Calu3 (cell line): Measurements from ENCODE around the gene FBXO38. TPM values are rescaled to one million over a fixed set of nuclear protein-coding genes. Genes with fewer than 3 reads are reported as not detected.
A peak's percentile ranks its signal among the peaks of the same experiment; 100 is the strongest.

Experiments
- BruUV-seq: library from RNA; stranded (reverse); fragments of 400-500 nt; replicated peaks from 2 replicates; lab custom pipeline; 2021; lab: Mats Ljungman, UMichigan
- CTCF ChIA-PET: fragments of 300-600 bp; sonication (Branson Sonifier 250); formaldehyde crosslinking; loops from one replicate; lab custom pipeline; 2022; ENCODE audit warnings: antibody characterized with exemption; lab: Charles Lee
- DNase-seq: peaks from one replicate; pipeline ENCODE4 v3.0.0; 2022
- H3K27ac Mint-ChIP-seq: one replicate; pipeline ENCODE4 v1.8.0; 2022; ENCODE audit warnings: mixed read lengths; ENCODE audit not compliant: unreplicated experiment
- H3K27me3 Mint-ChIP-seq: one replicate; pipeline ENCODE4 v1.8.0; 2022; ENCODE audit warnings: mixed read lengths; ENCODE audit not compliant: unreplicated experiment
- H3K36me3 Mint-ChIP-seq: one replicate; pipeline ENCODE4 v1.8.0; 2022; ENCODE audit warnings: mild to moderate bottlenecking, moderate library complexity, mixed read lengths; ENCODE audit not compliant: insufficient read depth, unreplicated experiment
- H3K4me1 Mint-ChIP-seq: one replicate; pipeline ENCODE4 v1.8.0; 2022; ENCODE audit warnings: mild to moderate bottlenecking, low read depth, mixed read lengths; ENCODE audit not compliant: unreplicated experiment
- H3K4me3 Mint-ChIP-seq: one replicate; pipeline ENCODE4 v1.8.0; 2022; ENCODE audit warnings: mild to moderate bottlenecking, low read depth, moderate library complexity, mixed read lengths; ENCODE audit not compliant: unreplicated experiment
- H3K9me3 Mint-ChIP-seq: one replicate; pipeline ENCODE4 v1.8.0; 2022; ENCODE audit warnings: low read depth, mixed read lengths; ENCODE audit not compliant: unreplicated experiment
- intact Hi-C: fragments of 100-400 bp; cut with micrococcal nuclease; formaldehyde crosslinking; loops from one replicate; pipeline ENCODE4 v1.10.0; 2022; ENCODE audit not compliant: unreplicated experiment
- total RNA-seq: library from RNA; stranded (reverse); gene quantifications from 2 replicates; pipeline ENCODE4 v1.2.3, GENCODE V29; 2022
- TF ChIP-seq, protein P1 (sequence below): fragments of 200-600 bp; IDR thresholded peaks from one replicate; pipeline ENCODE4 v1.8.0; 2022; ENCODE audit warnings: antibody characterized with exemption; ENCODE audit not compliant: unreplicated experiment

Gene FBXO38
- total RNA-seq, 1 experiment from 2014 or later = 59.2 TPM

DNA sequence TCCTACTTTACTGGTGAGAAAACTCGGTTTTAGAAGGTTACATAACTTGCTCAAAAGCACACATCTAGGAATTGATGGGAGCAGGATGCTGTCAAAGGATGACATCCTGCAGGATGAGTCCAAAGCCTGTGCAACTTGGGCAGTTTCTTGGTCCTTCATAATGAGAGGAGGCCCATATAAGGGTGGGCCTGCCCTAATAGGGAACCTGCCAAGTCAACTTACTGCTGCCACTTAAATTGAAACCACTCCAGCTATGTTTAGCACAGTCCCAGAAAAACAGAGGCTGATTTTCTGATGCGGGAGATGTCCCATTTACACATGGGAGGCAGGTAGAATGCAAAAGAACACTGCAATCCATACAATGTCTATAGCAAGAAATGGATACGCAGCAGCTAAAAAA lies 61.8 kb downstream of the FBXO38 start:
- BruUV-seq = TSS peak; percentile 20
- Mint-ChIP-seq H3K4me3 (no peak overlapping the region), H3K9me3 (no peaks in the 10 kb centered on the region), H3K27ac (no peak overlapping the region), H3K27me3 (peaks cover 16% of the 10 kb centered on the region), H3K4me1 (no peaks in the 10 kb centered on the region), H3K36me3 (peaks cover 7% of the 10 kb centered on the region)
- intact Hi-C loops = no loop called here
- no peak for DNase-seq
- CTCF ChIA-PET = interaction anchor here (1.3 to 3.2 kb wide), 3 partner anchors 282 to 285 kb away, joined by 4 to 38 read pairs (median 4); no protein-coding TSS in a partner anchor
- TF ChIP-seq, protein P1, sequence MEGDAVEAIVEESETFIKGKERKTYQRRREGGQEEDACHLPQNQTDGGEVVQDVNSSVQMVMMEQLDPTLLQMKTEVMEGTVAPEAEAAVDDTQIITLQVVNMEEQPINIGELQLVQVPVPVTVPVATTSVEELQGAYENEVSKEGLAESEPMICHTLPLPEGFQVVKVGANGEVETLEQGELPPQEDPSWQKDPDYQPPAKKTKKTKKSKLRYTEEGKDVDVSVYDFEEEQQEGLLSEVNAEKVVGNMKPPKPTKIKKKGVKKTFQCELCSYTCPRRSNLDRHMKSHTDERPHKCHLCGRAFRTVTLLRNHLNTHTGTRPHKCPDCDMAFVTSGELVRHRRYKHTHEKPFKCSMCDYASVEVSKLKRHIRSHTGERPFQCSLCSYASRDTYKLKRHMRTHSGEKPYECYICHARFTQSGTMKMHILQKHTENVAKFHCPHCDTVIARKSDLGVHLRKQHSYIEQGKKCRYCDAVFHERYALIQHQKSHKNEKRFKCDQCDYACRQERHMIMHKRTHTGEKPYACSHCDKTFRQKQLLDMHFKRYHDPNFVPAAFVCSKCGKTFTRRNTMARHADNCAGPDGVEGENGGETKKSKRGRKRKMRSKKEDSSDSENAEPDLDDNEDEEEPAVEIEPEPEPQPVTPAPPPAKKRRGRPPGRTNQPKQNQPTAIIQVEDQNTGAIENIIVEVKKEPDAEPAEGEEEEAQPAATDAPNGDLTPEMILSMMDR = no peak

DNA sequence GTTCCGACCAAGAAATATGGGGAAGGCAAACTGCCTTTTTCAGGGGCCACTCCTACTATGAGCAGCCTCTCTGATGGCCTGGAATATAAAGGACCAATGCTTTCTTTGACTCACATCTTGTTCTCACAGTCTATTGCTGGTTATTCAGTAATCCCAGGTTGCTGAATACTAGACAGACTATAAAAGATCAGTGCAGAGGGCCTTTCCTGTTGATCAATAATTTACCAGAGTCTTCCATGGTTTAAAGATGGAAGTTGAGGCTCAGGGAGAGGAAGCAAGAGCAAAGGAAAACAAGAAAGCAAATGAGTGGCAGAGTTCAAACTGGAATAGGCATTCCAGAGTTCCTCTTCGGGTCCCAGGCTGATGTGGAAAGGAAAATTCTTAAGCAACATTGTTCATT lies 62.9 kb downstream of the FBXO38 start:
- Mint-ChIP-seq H3K27me3 (peaks cover 26% of the 10 kb centered on the region), H3K4me3 (no peak overlapping the region), H3K27ac (no peak overlapping the region), H3K9me3 (no peaks in the 10 kb centered on the region), H3K36me3 (peaks cover 7% of the 10 kb centered on the region), H3K4me1 (no peaks in the 10 kb centered on the region)
- BruUV-seq = no TSS peak
- no peak for DNase-seq
- CTCF ChIA-PET = interaction anchor here (3.2 kb wide), 1 partner anchor 284 kb away, joined by 38 read pairs; no protein-coding TSS in a partner anchor
- intact Hi-C loops = no loop called here
- TF ChIP-seq, protein P1 = no peak

DNA sequence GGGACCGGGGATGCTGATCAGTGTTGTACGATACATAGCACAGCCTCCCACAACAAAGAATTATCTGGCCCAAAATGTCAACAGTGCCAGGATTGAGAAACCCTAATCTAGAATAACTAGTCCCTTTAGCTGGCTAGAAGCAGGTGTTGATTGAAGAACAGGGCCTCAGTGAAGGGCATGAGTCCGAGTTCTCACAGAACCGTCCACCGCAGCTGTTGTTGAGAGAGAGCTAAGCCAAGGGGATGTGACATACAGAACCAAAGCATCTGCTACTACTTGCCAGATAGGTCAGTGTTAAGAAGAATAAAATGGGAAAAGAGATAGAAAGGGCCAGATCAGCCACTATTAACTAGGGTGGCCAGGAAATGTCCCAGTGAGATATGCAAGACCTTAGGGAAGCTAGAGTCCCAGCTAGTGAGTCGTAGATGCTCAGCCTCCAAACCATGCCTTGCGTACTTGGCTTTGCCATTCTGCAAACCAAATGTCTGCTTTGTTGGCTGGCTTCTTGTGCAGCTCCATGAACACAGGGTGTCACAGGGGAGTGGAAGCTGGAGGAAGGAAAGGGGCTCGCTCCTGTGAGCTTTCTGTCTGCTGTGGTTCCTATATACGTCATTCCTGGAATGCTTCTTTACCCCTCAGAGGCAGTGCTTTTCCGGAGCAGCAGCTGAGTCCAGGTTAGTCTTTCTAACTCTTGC lies 68.9 kb downstream of the FBXO38 start:
- H3K9me3 Mint-ChIP-seq = no peaks in the 10 kb centered on the region
- no peak for DNase-seq
- intact Hi-C loops = no loop called here
- TF ChIP-seq, protein P1 = no peak
- no TSS peak for BruUV-seq
- CTCF ChIA-PET = interaction anchor here (0.6 to 1.4 kb wide), 3 partner anchors 39 to 225 kb away, joined by 3 to 5 read pairs (median 4); no protein-coding TSS in a partner anchor
- no peaks in the 10 kb centered on the region for H3K36me3 Mint-ChIP-seq
- no peak overlapping the region for H3K4me3 Mint-ChIP-seq
- peaks cover 62% of the 10 kb centered on the region for H3K27me3 Mint-ChIP-seq
- no peaks in the 10 kb centered on the region for H3K4me1 Mint-ChIP-seq
- H3K27ac Mint-ChIP-seq = no peak overlapping the region

DNA sequence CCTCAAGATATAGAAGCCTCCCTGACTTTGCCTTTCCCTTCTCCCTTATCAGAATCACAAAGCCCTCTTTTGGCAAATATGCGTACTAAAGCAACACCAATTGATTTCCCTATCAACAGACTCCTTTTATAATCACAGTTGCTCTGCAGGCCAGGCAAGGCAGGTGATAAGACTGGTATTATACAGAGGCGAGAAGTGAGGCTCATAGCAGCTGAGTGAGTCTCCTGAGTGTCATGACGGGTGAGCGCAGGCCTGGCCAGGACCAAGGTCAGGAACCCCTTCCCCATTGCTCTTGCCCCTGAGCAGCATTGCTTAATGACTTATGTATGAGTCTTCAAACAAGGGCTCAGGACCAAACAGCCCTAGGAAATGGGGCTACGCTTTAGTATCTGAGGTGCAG lies 70.8 kb downstream of the FBXO38 start:
- no peak for DNase-seq
- no peak overlapping the region for H3K4me3 Mint-ChIP-seq
- CTCF ChIA-PET = no interaction called here
- H3K36me3 Mint-ChIP-seq = no peaks in the 10 kb centered on the region
- H3K9me3 Mint-ChIP-seq = no peaks in the 10 kb centered on the region
- no peak overlapping the region for H3K27ac Mint-ChIP-seq
- peaks cover 72% of the 10 kb centered on the region for H3K27me3 Mint-ChIP-seq
- H3K4me1 Mint-ChIP-seq = no peaks in the 10 kb centered on the region
- no TSS peak for BruUV-seq
- intact Hi-C loops = no loop called here
- TF ChIP-seq, protein P1 = no peak
